Esophagus muscularis mucosa (tissue), 4 donors: ENCODE measurements around the gene CDC14B. TPM values are rescaled to one million over a fixed set of nuclear protein-coding genes. Genes with fewer than 3 reads are reported as not detected.

Experiments
- DNase-seq: peaks from one replicate; pipeline ENCODE4 v3.0.0-alpha.2; 2017; ENCODE audit errors: extremely low spot score
- H3K27ac ChIP-seq, 4 donors: fragments of 200-600 bp; sonication (generic); replicated peaks in 1 of 4; 1 replicate in 3 of 4; 2 replicates in 1 of 4; pipeline ENCODE4 v1.5.1; 2016 to 2019; ENCODE audit warnings: mild to moderate bottlenecking in 1 of 4
- H3K27me3 ChIP-seq, 4 donors: fragments of 200-600 bp; sonication (generic); one replicate each; pipeline versions ENCODE4 v1.5.1 to v1.6.0; 2016 to 2019
- H3K36me3 ChIP-seq, 4 donors: fragments of 200-600 bp; sonication (generic); one replicate each; pipeline ENCODE4 v1.5.1; 2016 to 2019
- H3K4me1 ChIP-seq, 4 donors: fragments of 200-600 bp; sonication (generic); one replicate each; pipeline ENCODE4 v1.5.1; 2016 to 2019
- H3K4me3 ChIP-seq, 4 donors: fragments of 200-600 bp; sonication (generic); 1 replicate in 2 of 4; 2 replicates in 2 of 4; pipeline ENCODE4 v1.5.1; 2016 to 2019; ENCODE audit warnings: mild to moderate bottlenecking in 4 of 4, moderate library complexity in 1 of 4
- H3K9me3 ChIP-seq, 4 donors: fragments of 200-600 bp; sonication (generic); 1 replicate in 3 of 4; 2 replicates in 1 of 4; pipeline ENCODE4 v1.5.1; 2016 to 2019
- CTCF ChIP-seq, 3 experiments: fragments of 200-600 bp in 2 of 3; fragments of 450-650 bp in 1 of 3; sonication (generic) in 2 of 3; IDR thresholded peaks; one replicate each; pipeline ENCODE4 v1.5.1; 2017 to 2019; ENCODE audit warnings: antibody characterized with exemption in 3 of 3, mild to moderate bottlenecking in 2 of 3, moderate library complexity in 1 of 3
- EP300 ChIP-seq: sonication (generic); formaldehyde crosslinking; IDR thresholded peaks from one replicate; pipeline ENCODE4 v1.6.1; 2017; ENCODE audit warnings: antibody characterized with exemption
- POLR2A ChIP-seq: fragments of 450-650 bp; IDR thresholded peaks from one replicate; pipeline ENCODE4 v1.6.1; 2017; ENCODE audit warnings: antibody characterized with exemption, moderate library complexity, mild to moderate bottlenecking, low read depth
- POLR2AphosphoS5 ChIP-seq, 2 donors: sonication (generic); formaldehyde crosslinking; IDR thresholded peaks; one replicate each; pipeline ENCODE4 v1.6.1; 2017; ENCODE audit warnings: antibody characterized with exemption in 2 of 2
- WGBS: methylation state at CpG from one replicate; pipeline ENCODE4 v1.1.5; 2018; 5-methylcytosine and 5-hydroxymethylcytosine counted together
- intact Hi-C: fragments of 100-400 bp; cut with DNase I; formaldehyde crosslinking; loops from one replicate; pipeline ENCODE4 v1.15.1; 2023
- total RNA-seq, 4 donors: library from RNA; depleted of rRNA; stranded (reverse); fragments of >200 nt; gene quantifications; one replicate each; pipeline versions ENCODE4 v1.1.0 to v1.2.1, GENCODE V29; 2016

The CDC14B gene
- total RNA-seq, 4 donors from 2014 or later, result 22.0 to 39.7 (median 27.0) TPM

- WGBS, result 90% methylated on average over 2 of the region's 2 CpGs
- no peak for TF ChIP-seq POLR2AphosphoS5 (IDR thresholded peaks at IDR 0.05)
- DNase-seq, result no peak
- peaks cover 0 to 3% (median 0%) of the 10 kb centered on the region in 4 donors for H3K4me1 ChIP-seq
- no peaks in the 10 kb centered on the region for H3K27me3 ChIP-seq
- peaks cover 6 to 47% (median 18%) of the 10 kb centered on the region in 4 donors for H3K36me3 ChIP-seq
- no peak overlapping the region for H3K4me3 ChIP-seq
- H3K27ac ChIP-seq, result no peak overlapping the region
- intact Hi-C loops, result no loop called here
- no peaks in the 10 kb centered on the region for H3K9me3 ChIP-seq
These were observed 94.9 kb downstream of the CDC14B start for GRCh38 chr9:96524764-96525163.

GRCh38 chr9:96524045-96524444, 95.6 kb downstream of the CDC14B start:
- intact Hi-C loops, result no loop called here
- Histone ChIP-seq H3K36me3 (peaks cover 6 to 48% (median 18%) of the 10 kb centered on the region in 4 donors), H3K4me1 (peaks cover 0 to 4% (median 2%) of the 10 kb centered on the region in 4 donors), H3K27ac (peak overlapping the region in 1 of 4 donors; percentile 3), H3K27me3 (no peaks in the 10 kb centered on the region), H3K9me3 (no peaks in the 10 kb centered on the region), H3K4me3 (no peak overlapping the region)
- TF ChIP-seq EP300, result no peak
- no peak for TF ChIP-seq CTCF (IDR thresholded peaks at IDR 0.05)
- TF ChIP-seq POLR2A, result no peak
- no peak for DNase-seq
- 87% methylated on average over 6 of the region's 7 CpGs for WGBS

- TF ChIP-seq CTCF (IDR thresholded peaks at IDR 0.05), result no peak
- TF ChIP-seq EP300, result no peak
- TF ChIP-seq POLR2A, result no peak
- intact Hi-C loops, result no loop called here
- H3K4me3 ChIP-seq, result no peak overlapping the region
- WGBS, result 90% methylated on average over 7 of the region's 7 CpGs
- no peaks in the 10 kb centered on the region for H3K27me3 ChIP-seq
- DNase-seq, result no peak
- H3K27ac ChIP-seq, result peak overlapping the region in 2 of 4 donors; percentile 3 to 42
- peaks cover 0 to 4% (median 2%) of the 10 kb centered on the region in 4 donors for H3K4me1 ChIP-seq
- peaks cover 6 to 52% (median 21%) of the 10 kb centered on the region in 4 donors for H3K36me3 ChIP-seq
- H3K9me3 ChIP-seq, result no peaks in the 10 kb centered on the region
These were observed 96.3 kb downstream of the CDC14B start for GRCh38 chr9:96523374-96523773.

GRCh38 chr9:96522366-96522765, 97.3 kb downstream of the CDC14B start:
- H3K36me3 ChIP-seq, result peaks cover 6 to 55% (median 19%) of the 10 kb centered on the region in 4 donors
- no peak for DNase-seq
- TF ChIP-seq POLR2AphosphoS5 (IDR thresholded peaks at IDR 0.05) (no peak), EP300 (no peak), CTCF (IDR thresholded peaks at IDR 0.05) (no peak), POLR2A (no peak)
- WGBS, result 83% methylated on average over 4 of the region's 4 CpGs
- no peaks in the 10 kb centered on the region for H3K9me3 ChIP-seq
- H3K27me3 ChIP-seq, result no peaks in the 10 kb centered on the region
- no peak overlapping the region for H3K4me3 ChIP-seq
- peaks cover 0 to 4% (median 2%) of the 10 kb centered on the region in 4 donors for H3K4me1 ChIP-seq
- H3K27ac ChIP-seq, result no peak overlapping the region
- intact Hi-C loops, result no loop called here

- Histone ChIP-seq H3K9me3 (no peaks in the 10 kb centered on the region), H3K27me3 (no peaks in the 10 kb centered on the region), H3K27ac (peak overlapping the region in 1 of 4 donors; percentile 32), H3K4me1 (peaks cover under 1 to 13% (median 6%) of the 10 kb centered on the region in 4 donors), H3K4me3 (no peak overlapping the region), H3K36me3 (peaks cover 6 to 46% (median 17%) of the 10 kb centered on the region in 4 donors)
- intact Hi-C loops, result no loop called here
- 72% methylated on average over 2 of the region's 2 CpGs for WGBS
- no peak for DNase-seq
- TF ChIP-seq EP300, result no peak
- no peak for TF ChIP-seq CTCF (IDR thresholded peaks at IDR 0.05)
- TF ChIP-seq POLR2A, result no peak
- TF ChIP-seq POLR2AphosphoS5 (IDR thresholded peaks at IDR 0.05), result no peak
These were observed 99.9 kb downstream of the CDC14B start for GRCh38 chr9:96519787-96520186.
